Measurements from ENCODE around the gene MSLN. TPM values are rescaled to one million over a fixed set of nuclear protein-coding genes. Genes with fewer than 3 reads are reported as not detected.

MSLN gene
- total RNA-seq, 6 experiments from 2014 or later = 0.25 TPM; not detected in 5

GRCh38 chr16:714079-714478, 46.5 kb upstream of the MSLN start:
- Histone ChIP-seq H3K27me3 (no peaks in the 10 kb centered on the region), H3K4me3 (no peak overlapping the region), H3K36me3 (no peaks in the 10 kb centered on the region), H3K9me3 (no peaks in the 10 kb centered on the region), H3K4me1 (peaks cover 0 to 20% (median 2%) of the 10 kb centered on the region in 4 donors), H3K27ac (no peak overlapping the region)
- intact Hi-C loops (cut with DNase I) = loop anchor here (5.0 kb wide), 2 partner anchors 73 to 338 kb away; partner anchors contain the start of genes CHTF18 (in 1 of the 2) and RPUSD1 (in 1 of the 2)
- 58% methylated on average over 2 of the region's 11 CpGs for WGBS (ENCODE audit: insufficient coverage, low coverage, low lambda C conversion rate, missing lambda C conversion rate)
- no peak for TF ChIP-seq CTCF (IDR thresholded peaks at IDR 0.05)
- no peak for TF ChIP-seq POLR2A (IDR thresholded peaks at IDR 0.05)
- ATAC-seq (no peak), DNase-seq (no peak)

GRCh38 chr16:714558-715476, 45.7 kb upstream of the MSLN start, which contains the start of gene METRN:
Gene METRN (plus strand): TSS chr16:715118. CDS start chr16:715290, 172 bp downstream.
- intact Hi-C loops (cut with DNase I) = loop anchor here (5.0 kb wide), 2 partner anchors 72 to 337 kb away; partner anchors contain the start of genes CHTF18 (in 1 of the 2) and RPUSD1 (in 1 of the 2)
- peak within 1 kb of the TSS; percentile 54 to 63 (median 58) for H3K4me3 ChIP-seq
- TF ChIP-seq POLR2A (IDR thresholded peaks at IDR 0.05) (no peak), CTCF (IDR thresholded peaks at IDR 0.05) (no peak)
- no peaks in the 10 kb centered on the region for H3K36me3 ChIP-seq
- H3K27me3 ChIP-seq = no peaks in the 10 kb centered on the region
- no peaks in the 10 kb centered on the region for H3K9me3 ChIP-seq
- no CpG with 5 or more reads among the region's 108 CpGs for WGBS (ENCODE audit: insufficient coverage, low coverage, low lambda C conversion rate, missing lambda C conversion rate)
- DNase-seq (peak; percentile 90 to 94 (median 93)), ATAC-seq (peak; percentile 79 to 90 (median 84))
- H3K27ac ChIP-seq = no peak within 1 kb of the TSS
- H3K4me1 ChIP-seq = peaks cover 0 to 20% (median 2%) of the 10 kb centered on the region in 4 donors

GRCh38 chr16:715477-716199, 44.9 kb upstream of the MSLN start:
- Histone ChIP-seq H3K9me3 (no peaks in the 10 kb centered on the region), H3K36me3 (no peaks in the 10 kb centered on the region), H3K27ac (no peak overlapping the region), H3K4me1 (peaks cover 0 to 27% (median 3%) of the 10 kb centered on the region in 4 donors), H3K4me3 (peak overlapping the region; percentile 54 to 63 (median 58)), H3K27me3 (no peaks in the 10 kb centered on the region)
- 4% methylated on average over 10 of the region's 74 CpGs for WGBS (ENCODE audit: insufficient coverage, low coverage, low lambda C conversion rate, missing lambda C conversion rate)
- no peak for TF ChIP-seq POLR2A (IDR thresholded peaks at IDR 0.05)
- peak in 2 of 4 donors; percentile 8 to 25 for TF ChIP-seq CTCF (IDR thresholded peaks at IDR 0.05)
- DNase-seq = no peak
- intact Hi-C loops (cut with DNase I) = no loop called here
- peak in 2 of 4 donors; percentile 1 to 10 for ATAC-seq

GRCh38 chr16:716200-716568, 44.4 kb upstream of the MSLN start:
- peak; percentile 50 to 70 (median 66) for ATAC-seq
- no peak overlapping the region for H3K27ac ChIP-seq
- TF ChIP-seq POLR2A (IDR thresholded peaks at IDR 0.05) = no peak
- no peak for TF ChIP-seq CTCF (IDR thresholded peaks at IDR 0.05)
- WGBS (ENCODE audit: insufficient coverage, low coverage, low lambda C conversion rate, missing lambda C conversion rate) = no CpG with 5 or more reads among the region's 12 CpGs
- peaks cover 0 to 27% (median 3%) of the 10 kb centered on the region in 4 donors for H3K4me1 ChIP-seq
- DNase-seq = peak; percentile 85 to 94 (median 93)
- no peaks in the 10 kb centered on the region for H3K27me3 ChIP-seq
- intact Hi-C loops (cut with DNase I) = no loop called here
- no peaks in the 10 kb centered on the region for H3K9me3 ChIP-seq
- H3K4me3 ChIP-seq = peak overlapping the region; percentile 12 to 63 (median 31)
- no peaks in the 10 kb centered on the region for H3K36me3 ChIP-seq
